Astrocyte of the spinal cord (primary cell): ENCODE measurements around the gene DNTT.

Source experiments
- DNase-seq: peaks from one replicate; pipeline ENCODE4 v3.0.0; 2011; ENCODE audit warnings: low read depth, low spot score
- H3K4me3 ChIP-seq: 2 replicates; pipeline ENCODE4 v1.5.1; 2011; ENCODE audit warnings: low read depth, mild to moderate bottlenecking, low read length, moderate library complexity
- CTCF ChIP-seq: IDR thresholded peaks from 2 replicates; pipeline ENCODE4 v1.5.1; 2012; ENCODE audit warnings: low read depth, mild to moderate bottlenecking, low read length, inconsistent platforms
- in situ Hi-C: cut with HindIII; loops from 2 replicates; pipeline ENCODE4 v1.10.0; 2017; ENCODE audit warnings: low sequenced_read_pairs

Gene DNTT

GRCh38 chr10:96313344-96313743, 9.1 kb downstream of the DNTT start:
- in situ Hi-C loops = no loop called here
- H3K4me3 ChIP-seq = no peak overlapping the region
- no peak for TF ChIP-seq CTCF
- DNase-seq = no peak

GRCh38 chr10:96317067-96317833, 13.0 kb downstream of the DNTT start:
- in situ Hi-C loops = no loop called here
- no peak for TF ChIP-seq CTCF

GRCh38 chr10:96319754-96320474, 15.7 kb downstream of the DNTT start:
- in situ Hi-C loops = no loop called here
- no peak for DNase-seq
- H3K4me3 ChIP-seq = no peak overlapping the region
- no peak for TF ChIP-seq CTCF

More at GRCh38 chr10:96317067-96317833, 13.0 kb downstream of the DNTT start:
- H3K4me3 ChIP-seq = no peak overlapping the region
- no peak for DNase-seq

- H3K4me3 ChIP-seq = no peak overlapping the region
- in situ Hi-C loops = no loop called here
- no peak for DNase-seq
- no peak for TF ChIP-seq CTCF
Observed at GRCh38 chr10:96321822-96322221, 17.6 kb downstream of the DNTT start.

GRCh38 chr10:96322275-96322674, 18.0 kb downstream of the DNTT start:
- TF ChIP-seq CTCF = no peak
- in situ Hi-C loops = no loop called here
- H3K4me3 ChIP-seq = no peak overlapping the region

GRCh38 chr10:96324447-96324846, 20.2 kb downstream of the DNTT start:
- in situ Hi-C loops = no loop called here
- no peak for TF ChIP-seq CTCF
- no peak overlapping the region for H3K4me3 ChIP-seq
- no peak for DNase-seq

More at GRCh38 chr10:96322275-96322674, 18.0 kb downstream of the DNTT start:
- no peak for DNase-seq
